Endothelial cell of umbilical vein (primary cell): ENCODE results near the gene C9orf152. TPM values are rescaled to one million over a fixed set of nuclear protein-coding genes. Genes with fewer than 3 reads are reported as not detected.

ENCODE experiments used
- BruUV-seq: library from RNA; stranded (reverse); fragments of 400-500 nt; replicated peaks from 2 replicates; lab custom pipeline; 2021; lab: Mats Ljungman, UMichigan
- CTCF ChIA-PET: fragments of 300-600, 350-600 bp; sonication (Branson Sonifier 250); formaldehyde crosslinking; loops from one replicate; lab custom pipeline; 2021; ENCODE audit warnings: antibody characterized with exemption, inconsistent platforms; lab: Charles Lee
- POLR2A ChIA-PET: fragments of 300-600, 350-600 bp; sonication (Branson Sonifier 250); formaldehyde crosslinking; loops from one replicate; lab custom pipeline; 2021; ENCODE audit warnings: antibody characterized with exemption, inconsistent platforms; lab: Charles Lee
- DNase-seq: peaks from one replicate; pipeline ENCODE4 v3.0.0-alpha.2; 2011; ENCODE audit warnings: low read depth, low spot score
- FAIRE-seq: peaks from 2 replicates; lab custom pipeline; 2011; peaks lifted over from hg19 to GRCh38; lab: Jason Lieb, UNC
- H2AFZ ChIP-seq: 2 replicates; pipeline ENCODE4 v1.6.0; 2012; ENCODE audit warnings: low read depth, low read length, control low read depth, inconsistent platforms
- H3K27ac ChIP-seq: 2 replicates; pipeline ENCODE4 v1.5.1; 2011; ENCODE audit warnings: low read depth, mild to moderate bottlenecking, control low read depth, low read length, moderate library complexity; ENCODE audit not compliant: insufficient read depth
- H3K27me3 ChIP-seq, 2 experiments: 2 replicates each; pipeline versions ENCODE4 v1.6.0 to v1.6.1; 2011; ENCODE audit warnings: low read length in 2 of 2, mixed read lengths in 1 of 2; ENCODE audit not compliant: control insufficient read depth in 2 of 2, insufficient read depth in 2 of 2
- H3K36me3 ChIP-seq, 2 experiments: 2 replicates in 1 of 2; 3 replicates in 1 of 2; pipeline ENCODE4 v1.5.1; 2011; ENCODE audit warnings: low read length in 2 of 2, mild to moderate bottlenecking in 1 of 2, moderate library complexity in 1 of 2; ENCODE audit not compliant: control insufficient read depth in 2 of 2, insufficient read depth in 2 of 2; ENCODE audit errors: extremely low read depth in 1 of 2
- H3K4me1 ChIP-seq: 3 replicates; pipeline ENCODE4 v1.5.1; 2011; ENCODE audit warnings: mild to moderate bottlenecking, low read length; ENCODE audit not compliant: control insufficient read depth, insufficient read depth; ENCODE audit errors: extremely low read depth
- H3K4me2 ChIP-seq: 2 replicates; pipeline ENCODE4 v1.6.1; 2011; ENCODE audit warnings: low read length, control low read depth, mixed read lengths; ENCODE audit not compliant: insufficient read depth
- H3K4me3 ChIP-seq, 3 experiments: fragments of 200-600 bp in 1 of 3; sonication (generic), shearing (Covaris generic) in 1 of 3; replicated peaks in 1 of 3; 2 replicates each; pipeline ENCODE4 v1.5.1; 2011 to 2016; ENCODE audit warnings: control low read depth in 3 of 3, low read length in 3 of 3, mild to moderate bottlenecking in 2 of 3, inconsistent platforms in 1 of 3, low read depth in 1 of 3, moderate library complexity in 1 of 3; ENCODE audit not compliant: insufficient read depth in 1 of 3
- H3K79me2 ChIP-seq: 2 replicates; pipeline ENCODE4 v1.6.0; 2012; ENCODE audit warnings: low read length, inconsistent platforms; ENCODE audit not compliant: control insufficient read depth, insufficient read depth
- H3K9ac ChIP-seq: replicated peaks from 2 replicates; pipeline ENCODE3; 2011; ENCODE audit warnings: low read length, control low read depth; ENCODE audit not compliant: insufficient read depth; ENCODE audit errors: extremely low read depth
- H3K9me1 ChIP-seq: replicated peaks from 3 replicates; pipeline ENCODE4 v1.6.0; 2011; ENCODE audit warnings: mild to moderate bottlenecking, low read length; ENCODE audit not compliant: control insufficient read depth, insufficient read depth; ENCODE audit errors: extremely low read depth
- H3K9me3 ChIP-seq: replicated peaks from 2 replicates; pipeline ENCODE4 v1.5.1; 2012; ENCODE audit warnings: low read length, inconsistent platforms; ENCODE audit not compliant: control insufficient read depth, insufficient read depth
- H4K20me1 ChIP-seq: replicated peaks from 2 replicates; pipeline ENCODE3; 2011; ENCODE audit warnings: mild to moderate bottlenecking, low read length; ENCODE audit not compliant: control insufficient read depth, insufficient read depth; ENCODE audit errors: extremely low read depth
- EZH2 ChIP-seq: IDR thresholded peaks from 2 replicates; pipeline ENCODE4 v1.6.1; 2012; ENCODE audit warnings: borderline replicate concordance, low read depth, mild to moderate bottlenecking, moderate library complexity, low read length, inconsistent platforms; ENCODE audit not compliant: severe bottlenecking
- FOS ChIP-seq: IDR thresholded peaks from 2 replicates; pipeline ENCODE4 v1.6.1; 2011; ENCODE audit warnings: mild to moderate bottlenecking, low read length, moderate library complexity, borderline replicate concordance; ENCODE audit not compliant: insufficient read depth
- GATA2 ChIP-seq: IDR thresholded peaks from 2 replicates; pipeline ENCODE4 v1.7.0; 2011; ENCODE audit warnings: low read depth, mild to moderate bottlenecking, moderate library complexity, mixed read lengths, low read length; ENCODE audit not compliant: insufficient read length, insufficient read depth
- JUN ChIP-seq: IDR thresholded peaks from 2 replicates; pipeline ENCODE4 v1.6.1; 2011; ENCODE audit warnings: borderline replicate concordance, low read depth; ENCODE audit not compliant: insufficient read length, insufficient read depth
- MYC ChIP-seq: IDR thresholded peaks from one replicate; pipeline ENCODE4 v1.6.1; 2011; ENCODE audit warnings: mild to moderate bottlenecking, low read depth, low read length
- POLR2A ChIP-seq: IDR thresholded peaks from 2 replicates; pipeline ENCODE4 v1.6.1; 2012; ENCODE audit warnings: low read depth, mild to moderate bottlenecking, control low read depth, low read length
- POLR2AphosphoS5 ChIP-seq: IDR thresholded peaks from 2 replicates; pipeline ENCODE4 v1.6.1; 2012; ENCODE audit warnings: low read depth, mild to moderate bottlenecking, control low read depth, low read length, moderate library complexity; ENCODE audit not compliant: insufficient read depth
- dilution Hi-C: fragments of 300-500 bp; cut with MboI; formaldehyde crosslinking; loops from one replicate; pipeline ENCODE4 v1.15.0; 2019; ENCODE audit warnings: low sequenced_read_pairs; ENCODE audit not compliant: extremely low pct_ligation_motif_present
- intact Hi-C: fragments of 100-400 bp; cut with micrococcal nuclease; formaldehyde crosslinking; loops from one replicate; pipeline ENCODE4 v1.10.0; 2022
- polyA plus RNA-seq, 4 experiments: library from polyadenylated mRNA; depleted of rRNA in 3 of 4; stranded (reverse) in 3 of 4; unstranded in 1 of 4; fragments of >200 nt; gene quantifications; 2 replicates each; pipeline versions ENCODE4 v1.2.1 to v1.2.3, GENCODE V29; 2011 to 2012; ENCODE audit warnings: missing spikeins in 1 of 4
- total RNA-seq: library from RNA; stranded (reverse); gene quantifications from 2 replicates; pipeline ENCODE4 v1.2.3, GENCODE V29; 2021
- TF ChIP-seq, protein P1 (sequence below): IDR thresholded peaks from 2 replicates; pipeline ENCODE4 v1.6.1; 2011; ENCODE audit not compliant: insufficient read depth, insufficient read length
- TF ChIP-seq, protein P2 (sequence below), 2 donors: IDR thresholded peaks; 1 replicate in 1 of 2; 2 replicates in 1 of 2; pipeline ENCODE4 v1.5.1; 2011; ENCODE audit warnings: low read length in 2 of 2, mild to moderate bottlenecking in 2 of 2, moderate library complexity in 2 of 2, control low read depth in 1 of 2, inconsistent platforms in 1 of 2, low read depth in 1 of 2; ENCODE audit not compliant: insufficient read depth in 1 of 2; ENCODE audit errors: extremely low read depth in 1 of 2

The C9orf152 gene
- total and polyA plus RNA-seq, 2 donors (not counting 3 experiments of a cell fraction or from before 2014, with no cell fraction given) = not detected

DNA sequence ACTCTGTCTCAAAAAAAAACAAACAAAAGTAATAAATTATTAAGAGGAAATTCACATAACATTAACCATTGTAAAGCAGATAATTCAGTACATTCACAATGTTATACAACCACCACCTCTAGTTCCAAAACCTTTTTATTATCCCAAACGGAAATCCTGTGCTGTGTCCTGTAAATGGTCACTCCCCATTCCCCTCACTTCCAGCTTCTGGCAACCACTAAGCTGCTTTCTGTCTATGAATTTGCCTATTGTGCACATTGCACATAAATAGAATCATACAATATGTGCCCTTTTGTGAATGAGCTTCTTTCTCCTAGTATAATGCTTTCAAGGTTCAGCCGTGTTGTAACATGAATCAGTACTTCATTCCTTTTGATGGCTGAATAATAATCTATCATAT lies 20.8 kb downstream of the C9orf152 start:
- ChIA-PET POLR2A (no interaction called here), CTCF (interaction anchor here (1.0 to 2.5 kb wide), 5 partner anchors 10 to 436 kb away, joined by 3 to 18 read pairs (median 7); no protein-coding TSS in a partner anchor)
- Histone ChIP-seq H3K9me1 (no peaks in the 10 kb centered on the region), H3K4me2 (no peak overlapping the region), H4K20me1 (no peaks in the 10 kb centered on the region), H3K27me3 (peaks cover 5% of the 10 kb centered on the region in 2 experiments), H3K36me3 (no peaks in the 10 kb centered on the region), H2AFZ (no peak overlapping the region), H3K79me2 (no peaks in the 10 kb centered on the region), H3K4me1 (no peaks in the 10 kb centered on the region), H3K27ac (no peak overlapping the region), H3K4me3 (no peak overlapping the region), H3K9ac (no peak overlapping the region), H3K9me3 (no peaks in the 10 kb centered on the region)
- dilution Hi-C loops = no loop called here
- BruUV-seq = no TSS peak
- intact Hi-C loops = loop anchor here (10.0 kb wide), 1 partner anchor 268 kb away; no protein-coding TSS in a partner anchor
- FAIRE-seq (no peak), DNase-seq (no peak)
- TF ChIP-seq MYC = no peak
- no peak for TF ChIP-seq JUN
- TF ChIP-seq, protein P1, sequence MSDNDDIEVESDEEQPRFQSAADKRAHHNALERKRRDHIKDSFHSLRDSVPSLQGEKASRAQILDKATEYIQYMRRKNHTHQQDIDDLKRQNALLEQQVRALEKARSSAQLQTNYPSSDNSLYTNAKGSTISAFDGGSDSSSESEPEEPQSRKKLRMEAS = no peak
- no peak for TF ChIP-seq POLR2AphosphoS5
- no peak for TF ChIP-seq POLR2A
- TF ChIP-seq, protein P2, sequence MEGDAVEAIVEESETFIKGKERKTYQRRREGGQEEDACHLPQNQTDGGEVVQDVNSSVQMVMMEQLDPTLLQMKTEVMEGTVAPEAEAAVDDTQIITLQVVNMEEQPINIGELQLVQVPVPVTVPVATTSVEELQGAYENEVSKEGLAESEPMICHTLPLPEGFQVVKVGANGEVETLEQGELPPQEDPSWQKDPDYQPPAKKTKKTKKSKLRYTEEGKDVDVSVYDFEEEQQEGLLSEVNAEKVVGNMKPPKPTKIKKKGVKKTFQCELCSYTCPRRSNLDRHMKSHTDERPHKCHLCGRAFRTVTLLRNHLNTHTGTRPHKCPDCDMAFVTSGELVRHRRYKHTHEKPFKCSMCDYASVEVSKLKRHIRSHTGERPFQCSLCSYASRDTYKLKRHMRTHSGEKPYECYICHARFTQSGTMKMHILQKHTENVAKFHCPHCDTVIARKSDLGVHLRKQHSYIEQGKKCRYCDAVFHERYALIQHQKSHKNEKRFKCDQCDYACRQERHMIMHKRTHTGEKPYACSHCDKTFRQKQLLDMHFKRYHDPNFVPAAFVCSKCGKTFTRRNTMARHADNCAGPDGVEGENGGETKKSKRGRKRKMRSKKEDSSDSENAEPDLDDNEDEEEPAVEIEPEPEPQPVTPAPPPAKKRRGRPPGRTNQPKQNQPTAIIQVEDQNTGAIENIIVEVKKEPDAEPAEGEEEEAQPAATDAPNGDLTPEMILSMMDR (IDR thresholded peaks at IDR 0.05; ENCODE audit: extremely low read depth in 1 of 2, insufficient read depth in 1 of 2, low read depth in 1 of 2, low read length in 2 of 2) = no peak
- no peak for TF ChIP-seq FOS
- no peak for TF ChIP-seq GATA2
- no peak for TF ChIP-seq EZH2
